GM12891 (cell line): Measurements from ENCODE around the gene OR13H1.
"Not testable (repeated sequence)": the region's sequence is repeated elsewhere in the genome, so short reads cannot be mapped to it uniquely, and the experiment has no call there.

Experiments
- DNase-seq: peaks from one replicate; pipeline ENCODE4 v3.0.0; 2011; ENCODE audit warnings: low spot score; ENCODE audit not compliant: insufficient read length
- FAIRE-seq: peaks from 2 replicates; lab custom pipeline; 2011; peaks lifted over from hg19 to GRCh38; lab: Jason Lieb, UNC
- PAX5 ChIP-seq: IDR thresholded peaks from 2 replicates; pipeline ENCODE4 v1.6.1; 2011; ENCODE audit warnings: low read length, moderate library complexity, mild to moderate bottlenecking; ENCODE audit not compliant: insufficient read depth, severe bottlenecking
- POLR2A ChIP-seq: IDR thresholded peaks from 2 replicates; pipeline ENCODE4 v1.6.1; 2011; ENCODE audit warnings: low read depth, low read length, control low read depth
- POLR2AphosphoS5 ChIP-seq: IDR thresholded peaks from 2 replicates; pipeline ENCODE4 v1.6.1; 2011; ENCODE audit warnings: low read depth, low read length, control low read depth
- POU2F2 ChIP-seq: IDR thresholded peaks from 2 replicates; pipeline ENCODE4 v1.6.1; 2011; ENCODE audit warnings: low read depth, mild to moderate bottlenecking, control low read depth, low read length, moderate library complexity
- SPI1 ChIP-seq: IDR thresholded peaks from 2 replicates; pipeline ENCODE4 v1.6.1; 2011; ENCODE audit warnings: low read depth, low read length, control low read depth
- TAF1 ChIP-seq: IDR thresholded peaks from 2 replicates; pipeline ENCODE4 v1.6.1; 2011; ENCODE audit warnings: low read depth, low read length, control low read depth

OR13H1 gene

GRCh38 chrX:131571348-131571747 is 27.5 kb downstream of the OR13H1 start:
- DNase-seq (no peak), FAIRE-seq (no peak)
- TF ChIP-seq SPI1, result no peak
- no peak for TF ChIP-seq POU2F2
- no peak for TF ChIP-seq POLR2AphosphoS5
- no peak for TF ChIP-seq PAX5
- TF ChIP-seq POLR2A, result no peak
- TF ChIP-seq TAF1, result no peak

DNA sequence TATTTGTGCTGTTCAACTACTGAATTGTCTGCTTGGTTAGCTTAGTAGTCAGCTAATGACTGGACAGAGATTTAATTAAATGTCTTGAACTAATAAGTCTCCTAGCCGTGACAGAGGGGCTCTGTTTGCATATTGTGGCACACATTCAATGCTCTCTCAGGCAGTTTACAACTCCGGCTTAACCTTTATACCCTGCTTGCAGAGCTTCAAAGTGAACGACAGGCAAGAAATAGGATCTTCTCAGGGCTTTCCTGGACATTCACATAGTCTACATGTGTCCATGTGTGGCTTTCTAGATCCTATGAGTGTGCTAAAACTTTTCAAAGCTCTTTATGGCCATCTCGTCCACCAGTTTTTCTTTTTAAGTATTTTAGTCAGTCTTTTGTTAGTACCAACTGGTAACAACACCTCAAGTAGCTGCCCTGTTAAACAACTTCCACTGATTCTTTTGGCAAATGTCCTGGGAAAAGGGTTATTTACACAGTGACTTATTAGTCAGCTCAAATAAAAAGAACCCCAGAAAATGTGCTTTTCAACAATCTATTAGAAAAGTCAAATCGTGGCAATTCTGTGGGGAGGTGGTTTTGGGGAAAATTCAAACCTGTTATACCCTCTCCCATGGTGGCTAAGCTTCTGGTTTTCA is 28.6 kb downstream of the OR13H1 start:
- FAIRE-seq (no peak), DNase-seq (no peak)
- TF ChIP-seq POLR2AphosphoS5, result no peak
- TF ChIP-seq TAF1, result no peak
- TF ChIP-seq SPI1, result no peak
- TF ChIP-seq POU2F2, result no peak
- TF ChIP-seq POLR2A, result no peak
- TF ChIP-seq PAX5, result no peak

DNA sequence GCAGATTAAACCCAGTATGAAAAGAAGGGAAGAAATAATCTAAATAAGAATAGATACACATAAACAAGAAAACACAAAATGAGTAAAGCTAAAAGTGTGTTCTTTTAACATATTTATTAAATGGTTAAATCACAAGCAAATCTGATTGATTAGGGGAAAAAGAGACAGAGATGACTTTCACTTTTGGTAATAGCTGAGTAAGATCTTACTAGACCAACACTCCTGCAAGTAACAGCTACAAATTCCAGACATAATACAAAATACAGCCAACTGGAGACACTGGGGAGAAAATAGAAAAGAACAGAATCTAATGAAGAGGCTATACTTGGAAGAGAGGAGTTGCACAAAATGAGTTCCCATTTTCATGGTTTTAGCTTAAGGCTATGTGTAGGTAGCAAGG is 33.5 kb downstream of the OR13H1 start:
- FAIRE-seq (no peak), DNase-seq (no peak)
- TF ChIP-seq SPI1 (no peak), POLR2A (no peak), POLR2AphosphoS5 (no peak), PAX5 (no peak), TAF1 (no peak), POU2F2 (no peak)

DNA sequence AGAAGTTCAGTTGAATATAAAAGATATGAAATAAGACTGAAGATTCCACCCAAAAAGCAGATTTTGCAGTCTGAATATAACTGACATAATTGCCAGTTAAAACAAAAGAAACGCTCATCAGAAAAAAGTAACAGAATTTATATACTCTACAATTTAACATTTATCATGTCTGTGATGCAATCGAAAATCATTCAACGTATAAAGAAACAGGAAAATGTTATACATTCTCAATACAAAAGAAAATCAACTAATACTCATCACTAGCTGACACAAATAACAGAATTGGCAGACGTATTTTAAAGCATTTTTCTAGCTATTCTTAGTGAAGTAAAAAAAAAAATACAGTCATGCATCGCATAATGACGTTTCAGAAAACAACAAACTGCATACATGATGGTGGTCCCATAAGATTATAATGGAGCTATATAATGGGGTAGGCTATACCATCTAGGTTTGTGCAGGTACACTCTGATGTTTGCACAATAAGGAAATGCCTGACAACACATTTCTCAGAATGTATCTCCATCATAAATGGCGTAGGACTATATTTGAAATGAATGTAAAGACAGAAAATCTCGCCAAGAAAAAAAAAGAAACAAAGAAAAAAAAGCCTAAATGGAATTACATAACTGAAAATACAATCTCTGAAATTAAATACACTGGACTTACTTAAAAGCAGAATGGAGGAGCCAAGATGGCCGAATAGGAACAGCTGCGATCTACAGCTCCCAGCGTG is 34.3 kb downstream of the OR13H1 start:
- DNase-seq (no peak), FAIRE-seq (no peak)
- no peak for TF ChIP-seq PAX5
- TF ChIP-seq POLR2AphosphoS5, result no peak
- no peak for TF ChIP-seq SPI1
- no peak for TF ChIP-seq POU2F2
- TF ChIP-seq TAF1, result no peak
- TF ChIP-seq POLR2A, result no peak

- not testable (repeated sequence) for FAIRE-seq, DNase-seq
These were observed 35.0 kb downstream of the OR13H1 start for GRCh38 chrX:131578735-131579367.

DNA sequence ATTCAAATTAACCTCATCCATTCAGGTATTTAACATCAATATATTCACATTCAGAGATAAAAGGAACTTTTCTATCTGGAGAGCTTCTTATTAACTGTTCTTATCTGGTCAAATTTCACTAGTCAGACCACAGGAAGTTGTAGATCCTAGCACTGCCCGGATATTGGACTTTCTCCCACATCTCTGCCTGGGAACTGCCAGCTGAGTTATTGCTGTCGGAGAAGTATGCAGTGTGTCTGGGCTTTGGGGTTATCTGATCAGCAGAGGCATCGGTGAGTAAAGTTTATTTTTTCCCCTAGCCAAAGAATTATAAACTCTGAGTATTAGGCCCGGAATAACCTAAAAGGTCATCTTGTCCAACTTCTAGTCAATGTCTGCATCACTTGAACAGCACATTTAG is 45.1 kb downstream of the OR13H1 start:
- TF ChIP-seq TAF1 (no peak), POLR2A (no peak), POLR2AphosphoS5 (no peak)
- no peak for DNase-seq
- no peak for FAIRE-seq
